Type B pancreatic cell (in vitro differentiated cells): Measurements from ENCODE around the gene RFPL3. TPM values are rescaled to one million over a fixed set of nuclear protein-coding genes. Genes with fewer than 3 reads are reported as not detected.
A peak's percentile ranks its signal among the peaks of the same experiment; 100 is the strongest.

Experiments used
- DNase-seq: peaks from one replicate; pipeline ENCODE4 v3.0.0; 2021; ENCODE audit warnings: mixed read lengths; ENCODE audit not compliant: unreplicated experiment; ENCODE audit errors: extremely low spot score
- H3K27ac Mint-ChIP-seq: 2 replicates; pipeline ENCODE4 v1.8.0; 2021; ENCODE audit warnings: mild to moderate bottlenecking, mixed read lengths
- H3K27me3 Mint-ChIP-seq: 2 replicates; pipeline ENCODE4 v1.8.0; 2021; ENCODE audit warnings: mixed read lengths
- H3K36me3 Mint-ChIP-seq: 2 replicates; pipeline ENCODE4 v1.8.0; 2021; ENCODE audit warnings: mixed read lengths
- H3K4me1 Mint-ChIP-seq: one replicate; pipeline ENCODE4 v1.8.0; 2021; ENCODE audit warnings: mixed read lengths; ENCODE audit not compliant: unreplicated experiment
- H3K4me3 Mint-ChIP-seq: 2 replicates; pipeline ENCODE4 v1.8.0; 2021; ENCODE audit warnings: mild to moderate bottlenecking, mixed read lengths
- H3K9me3 Mint-ChIP-seq: 2 replicates; pipeline ENCODE4 v1.8.0; 2021; ENCODE audit warnings: mixed read lengths
- CTCF ChIP-seq: fragments of 200-600 bp; sonication (generic); conservative IDR thresholded peaks from 2 replicates; pipeline ENCODE4 v1.5.0; 2021; ENCODE audit warnings: antibody characterized with exemption, mild to moderate bottlenecking
- total RNA-seq: library from RNA; stranded (reverse); gene quantifications from 2 replicates; pipeline ENCODE4 v1.2.1, GENCODE V29; 2021; ENCODE audit warnings: low replicate concordance

The RFPL3 gene
- total RNA-seq, 1 donor from 2014 or later = 0.24 TPM

- DNase-seq = no peak
- Mint-ChIP-seq H3K4me3 (no peak overlapping the region), H3K4me1 (peaks cover 4% of the 10 kb centered on the region), H3K27ac (no peak overlapping the region), H3K9me3 (no peaks in the 10 kb centered on the region), H3K27me3 (no peaks in the 10 kb centered on the region), H3K36me3 (peaks cover 16% of the 10 kb centered on the region)
- no peak for TF ChIP-seq CTCF
Measured at GRCh38 chr22:32404021-32404420, 46.4 kb downstream of the RFPL3 start.

- H3K27ac Mint-ChIP-seq = no peak overlapping the region
- no peak for TF ChIP-seq CTCF
- peaks cover 23% of the 10 kb centered on the region for H3K4me1 Mint-ChIP-seq
- H3K36me3 Mint-ChIP-seq = peaks cover 12% of the 10 kb centered on the region
- H3K4me3 Mint-ChIP-seq = no peak overlapping the region
- H3K9me3 Mint-ChIP-seq = no peaks in the 10 kb centered on the region
- no peak for DNase-seq
- H3K27me3 Mint-ChIP-seq = peaks cover 4% of the 10 kb centered on the region
Measured at GRCh38 chr22:32407312-32407711, 49.6 kb downstream of the RFPL3 start.

- Mint-ChIP-seq H3K4me1 (peaks cover 29% of the 10 kb centered on the region), H3K9me3 (no peaks in the 10 kb centered on the region), H3K27me3 (peaks cover 4% of the 10 kb centered on the region), H3K36me3 (peaks cover 12% of the 10 kb centered on the region), H3K27ac (no peak overlapping the region), H3K4me3 (no peak overlapping the region)
- TF ChIP-seq CTCF = no peak
- no peak for DNase-seq
Measured at GRCh38 chr22:32407936-32408335, 50.3 kb downstream of the RFPL3 start.

GRCh38 chr22:32409977-32410376 lies 52.3 kb downstream of the RFPL3 start:
- Mint-ChIP-seq H3K36me3 (peaks cover 12% of the 10 kb centered on the region), H3K4me1 (peaks cover 31% of the 10 kb centered on the region), H3K9me3 (no peaks in the 10 kb centered on the region), H3K27me3 (peaks cover 4% of the 10 kb centered on the region), H3K27ac (peak overlapping the region; percentile 84), H3K4me3 (peak overlapping the region; percentile 98)
- no peak for DNase-seq
- TF ChIP-seq CTCF = no peak

- TF ChIP-seq CTCF = no peak
- H3K9me3 Mint-ChIP-seq = no peaks in the 10 kb centered on the region
- H3K4me1 Mint-ChIP-seq = peaks cover 31% of the 10 kb centered on the region
- H3K27me3 Mint-ChIP-seq = peaks cover 9% of the 10 kb centered on the region
- no peak for DNase-seq
- H3K36me3 Mint-ChIP-seq = peaks cover 12% of the 10 kb centered on the region
- H3K4me3 Mint-ChIP-seq = peak overlapping the region; percentile 98
- H3K27ac Mint-ChIP-seq = peak overlapping the region; percentile 84
Measured at GRCh38 chr22:32410459-32410858, 52.8 kb downstream of the RFPL3 start.

Other genes starting within 250 kb of the RFPL3 start
- gene C22orf42, start 198.6 kb upstream of the RFPL3 start, total RNA-seq = 2.1 and 4.6 TPM in 2 replicates
- gene RFPL2, start 152.8 kb upstream of the RFPL3 start, total RNA-seq = 0.43 and 0.69 TPM in 2 replicates
- gene SLC5A4, start 102.5 kb upstream of the RFPL3 start, total RNA-seq = 0.82 and 1.2 TPM in 2 replicates
- 86.2 and 87.7 TPM in 2 replicates for gene RTCB, start 54.4 kb downstream of the RFPL3 start, total RNA-seq
- gene BPIFC, start 106.6 kb downstream of the RFPL3 start, total RNA-seq = not detected in 2 replicates
- 96.4 and 122 TPM in 2 replicates for gene FBXO7, start 116.9 kb downstream of the RFPL3 start, total RNA-seq